SK-N-SH (cell line): ENCODE data around the gene ZNF804A.

Experiments
- EP300 ChIP-seq, 2 experiments: IDR thresholded peaks; 2 replicates each; pipeline versions ENCODE4 v1.4.0 to v1.6.1; 2012; ENCODE audit warnings: borderline replicate concordance in 1 of 2, low read depth in 1 of 2, low read length in 1 of 2
- EZH2phosphoT487 ChIP-seq: fragments of 200-600 bp; sonication (generic); IDR thresholded peaks from 2 replicates; pipeline ENCODE4 v1.6.1; 2017; ENCODE audit warnings: low read depth, mixed run types, mild to moderate bottlenecking, antibody characterized with exemption, moderate library complexity, borderline replicate concordance
- JUND ChIP-seq: IDR thresholded peaks from 2 replicates; pipeline ENCODE4 v1.4.0; 2012
- RAD21 ChIP-seq: IDR thresholded peaks from 2 replicates; pipeline ENCODE4 v1.6.1; 2012; ENCODE audit warnings: mild to moderate bottlenecking, low read length
- TAF1 ChIP-seq: IDR thresholded peaks from 2 replicates; pipeline ENCODE4 v1.6.1; 2012; ENCODE audit warnings: low read depth, mild to moderate bottlenecking, low read length, moderate library complexity, borderline replicate concordance
- USF2 ChIP-seq: fragments of 150-350 bp; IDR thresholded peaks from 2 replicates; pipeline ENCODE4 v1.6.1; 2017; ENCODE audit warnings: antibody characterized with exemption, low read length, low read depth, borderline replicate concordance
- YY1 ChIP-seq: IDR thresholded peaks from 2 replicates; pipeline ENCODE4 v1.4.0; 2012; ENCODE audit warnings: low read depth, mild to moderate bottlenecking
- TF ChIP-seq, protein P1 (sequence below): fragments of 200-600 bp; sonication (generic); IDR thresholded peaks from 2 replicates; pipeline ENCODE4 v1.6.1; 2017; ENCODE audit warnings: antibody characterized with exemption, mild to moderate bottlenecking, moderate library complexity

DNA sequence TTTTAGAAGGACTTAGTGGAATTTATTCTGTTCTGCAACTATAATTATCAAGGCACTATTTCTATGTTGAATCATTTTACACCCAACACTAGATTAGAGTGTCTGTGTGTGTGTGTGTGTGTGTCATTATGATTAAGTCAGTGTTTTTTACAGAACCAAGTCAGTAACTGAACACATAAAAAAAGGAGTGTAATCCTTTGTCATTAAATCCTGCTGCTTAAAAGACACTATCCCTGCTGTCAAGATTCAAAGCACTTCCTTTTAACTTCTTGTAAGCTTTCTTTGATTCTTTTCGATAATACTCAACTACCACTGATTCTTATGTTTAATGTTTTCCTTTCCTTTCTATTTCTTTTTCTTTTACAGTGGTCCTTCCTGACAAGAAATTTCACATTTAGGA, 306.7 kb downstream of the ZNF804A start:
- TF ChIP-seq, protein P1, sequence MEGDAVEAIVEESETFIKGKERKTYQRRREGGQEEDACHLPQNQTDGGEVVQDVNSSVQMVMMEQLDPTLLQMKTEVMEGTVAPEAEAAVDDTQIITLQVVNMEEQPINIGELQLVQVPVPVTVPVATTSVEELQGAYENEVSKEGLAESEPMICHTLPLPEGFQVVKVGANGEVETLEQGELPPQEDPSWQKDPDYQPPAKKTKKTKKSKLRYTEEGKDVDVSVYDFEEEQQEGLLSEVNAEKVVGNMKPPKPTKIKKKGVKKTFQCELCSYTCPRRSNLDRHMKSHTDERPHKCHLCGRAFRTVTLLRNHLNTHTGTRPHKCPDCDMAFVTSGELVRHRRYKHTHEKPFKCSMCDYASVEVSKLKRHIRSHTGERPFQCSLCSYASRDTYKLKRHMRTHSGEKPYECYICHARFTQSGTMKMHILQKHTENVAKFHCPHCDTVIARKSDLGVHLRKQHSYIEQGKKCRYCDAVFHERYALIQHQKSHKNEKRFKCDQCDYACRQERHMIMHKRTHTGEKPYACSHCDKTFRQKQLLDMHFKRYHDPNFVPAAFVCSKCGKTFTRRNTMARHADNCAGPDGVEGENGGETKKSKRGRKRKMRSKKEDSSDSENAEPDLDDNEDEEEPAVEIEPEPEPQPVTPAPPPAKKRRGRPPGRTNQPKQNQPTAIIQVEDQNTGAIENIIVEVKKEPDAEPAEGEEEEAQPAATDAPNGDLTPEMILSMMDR, result no peak
- TF ChIP-seq EZH2phosphoT487 (no peak), YY1 (no peak), JUND (no peak), USF2 (no peak), TAF1 (no peak), RAD21 (no peak), EP300 (IDR thresholded peaks at IDR 0.05; ENCODE audit: borderline replicate concordance in 1 of 2, low read depth in 1 of 2, low read length in 1 of 2) (no peak)
